ENCODE data around the gene RPLP2.

Gene RPLP2

GRCh38 chr11:827146-827896 is 17.6 kb downstream of the RPLP2 start:
- H3K9me3 ChIP-seq = no peaks in the 10 kb centered on the region
- H3K36me3 ChIP-seq = no peaks in the 10 kb centered on the region
- DNase-seq = no peak
- peaks cover 35% of the 10 kb centered on the region for H3K27me3 ChIP-seq
- no peak for TF ChIP-seq CTCF (IDR thresholded peaks at IDR 0.05; ENCODE audit: low read depth, low read length)
- H3K4me3 ChIP-seq (ENCODE audit: low read depth, low read length) = no peak overlapping the region
- H3K4me1 ChIP-seq = peaks cover 15% of the 10 kb centered on the region

- H3K4me1 ChIP-seq = peaks cover 15% of the 10 kb centered on the region
Measured at GRCh38 chr11:827897-828192, 18.1 kb downstream of the RPLP2 start, which contains the start of gene CRACR2B. Gene CRACR2B (plus strand): TSS chr11:827919. CDS start chr11:828608, 689 bp downstream.

GRCh38 chr11:828506-829175 is 18.9 kb downstream of the RPLP2 start:
- Histone ChIP-seq H3K36me3 (no peaks in the 10 kb centered on the region), H3K4me3 (ENCODE audit: low read depth, low read length) (no peak overlapping the region), H3K27me3 (peaks cover 35% of the 10 kb centered on the region), H3K4me1 (peaks cover 15% of the 10 kb centered on the region), H3K9me3 (no peaks in the 10 kb centered on the region)
- DNase-seq = no peak
- no peak for TF ChIP-seq CTCF (IDR thresholded peaks at IDR 0.05; ENCODE audit: low read depth, low read length)

More at GRCh38 chr11:827897-828192, 18.1 kb downstream of the RPLP2 start, which contains the start of gene CRACR2B:
- Histone ChIP-seq H3K4me3 (ENCODE audit: low read depth, low read length) (no peak within 1 kb of the TSS), H3K9me3 (no peaks in the 10 kb centered on the region), H3K36me3 (no peaks in the 10 kb centered on the region), H3K27me3 (peaks cover 35% of the 10 kb centered on the region)
- TF ChIP-seq CTCF (IDR thresholded peaks at IDR 0.05; ENCODE audit: low read depth, low read length) = no peak
- DNase-seq = no peak

GRCh38 chr11:829176-829846 is 19.5 kb downstream of the RPLP2 start:
- H3K36me3 ChIP-seq = no peaks in the 10 kb centered on the region
- H3K4me1 ChIP-seq = peaks cover 15% of the 10 kb centered on the region
- no peaks in the 10 kb centered on the region for H3K9me3 ChIP-seq
- no peak overlapping the region for H3K4me3 ChIP-seq (ENCODE audit: low read depth, low read length)
- no peak for TF ChIP-seq CTCF (IDR thresholded peaks at IDR 0.05; ENCODE audit: low read depth, low read length)
- DNase-seq = no peak
- H3K27me3 ChIP-seq = peaks cover 35% of the 10 kb centered on the region

GRCh38 chr11:829847-830294 is 20.1 kb downstream of the RPLP2 start:
- peaks cover 15% of the 10 kb centered on the region for H3K4me1 ChIP-seq
- DNase-seq = no peak
- H3K36me3 ChIP-seq = no peaks in the 10 kb centered on the region
- no peaks in the 10 kb centered on the region for H3K9me3 ChIP-seq
- no peak overlapping the region; the same call in 1 of the 2 replicates for H3K4me3 ChIP-seq (ENCODE audit: low read depth, low read length)
- H3K27me3 ChIP-seq = peaks cover 35% of the 10 kb centered on the region
- no peak for TF ChIP-seq CTCF (IDR thresholded peaks at IDR 0.05; ENCODE audit: low read depth, low read length)
